ENCODE data around the gene RSPO4.

- TF ChIP-seq CTCF (IDR thresholded peaks at IDR 0.05) (no peak), POLR2AphosphoS5 (IDR thresholded peaks at IDR 0.05) (no peak)
Observed at GRCh38 chr20:976033-976432, 26.1 kb downstream of the RSPO4 start.
